Naive B cell (primary cell): Measurements from ENCODE around the gene C2CD4D. TPM values are rescaled to one million over a fixed set of nuclear protein-coding genes. Genes with fewer than 3 reads are reported as not detected.

Source experiments
- ATAC-seq, 2 donors: fragments of 150-1000 bp; cut with Tn5 transposase; 2 replicates each; pipeline ENCODE4 v1.10.0; 2021; ENCODE audit warnings: low read depth in 2 of 2, mild to moderate bottlenecking in 2 of 2, moderate library complexity in 2 of 2
- DNase-seq: peaks from one replicate; pipeline ENCODE4 v3.0.0; 2022
- H3K27ac Mint-ChIP-seq, 6 donors: one replicate each; pipeline ENCODE4 v1.8.0; 2020 to 2022; ENCODE audit warnings: mild to moderate bottlenecking in 6 of 6, mixed read lengths in 6 of 6, moderate library complexity in 5 of 6, inconsistent platforms in 2 of 6
- H3K27me3 Mint-ChIP-seq, 3 donors: one replicate each; pipeline ENCODE4 v1.8.0; 2021 to 2022; ENCODE audit warnings: mixed read lengths in 3 of 3, mild to moderate bottlenecking in 1 of 3
- H3K36me3 Mint-ChIP-seq, 2 donors: one replicate each; pipeline ENCODE4 v1.8.0; 2020 to 2022; ENCODE audit warnings: mixed read lengths in 2 of 2, inconsistent platforms in 1 of 2, mild to moderate bottlenecking in 1 of 2
- H3K4me1 Mint-ChIP-seq, 3 donors: one replicate each; pipeline ENCODE4 v1.8.0; 2020 to 2022; ENCODE audit warnings: mixed read lengths in 3 of 3, inconsistent platforms in 1 of 3, mild to moderate bottlenecking in 1 of 3, moderate library complexity in 1 of 3
- H3K4me3 Mint-ChIP-seq, 8 donors: one replicate each; pipeline ENCODE4 v1.8.0; 2020 to 2022; ENCODE audit warnings: mild to moderate bottlenecking in 8 of 8, mixed read lengths in 8 of 8, moderate library complexity in 8 of 8, inconsistent platforms in 2 of 8
- H3K9me3 Mint-ChIP-seq, 7 donors: one replicate each; pipeline ENCODE4 v1.8.0; 2020 to 2022; ENCODE audit warnings: mixed read lengths in 7 of 7, mild to moderate bottlenecking in 5 of 7, inconsistent platforms in 2 of 7, moderate library complexity in 1 of 7
- polyA plus RNA-seq, 6 donors: library from polyadenylated mRNA; unstranded; fragments of 300-500 nt; fragmentation: Illumina TruSeq; gene quantifications; one replicate each; pipeline ENCODE4 v1.2.3, GENCODE V29; 2021; ENCODE audit warnings: low read depth in 6 of 6

Gene C2CD4D
- polyA plus RNA-seq, 6 donors from 2014 or later: 0.16 to 0.27 (median 0.22) TPM; not detected in 3

DNA sequence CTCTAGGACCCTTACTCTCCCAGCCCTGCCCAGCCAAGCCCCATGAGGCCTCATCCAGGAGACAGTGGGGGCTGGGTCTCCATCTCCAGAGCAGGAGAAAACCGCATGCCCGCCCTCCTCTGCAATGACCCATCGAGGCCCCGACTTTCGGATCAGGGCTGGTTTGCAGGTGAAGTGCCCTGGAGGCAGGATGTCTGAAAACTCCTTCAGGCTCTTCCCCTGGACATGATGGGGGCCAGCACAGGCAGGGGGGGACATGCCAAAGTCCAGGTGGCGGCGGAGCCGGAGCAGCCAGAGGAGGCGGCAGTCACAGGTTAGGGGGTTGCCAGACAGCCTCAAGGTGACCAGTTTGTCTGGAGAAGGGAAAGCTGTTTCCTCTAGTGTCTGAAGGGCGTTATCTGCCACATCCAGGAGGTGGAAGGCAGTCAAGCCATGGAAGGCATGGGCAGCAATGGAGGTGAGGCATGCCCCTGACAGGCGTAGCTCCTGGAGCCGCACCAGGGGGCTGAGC, 38.3 kb downstream of the C2CD4D start:
- Mint-ChIP-seq H3K36me3 (peaks cover 0 to 4% of the 10 kb centered on the region in 2 donors), H3K9me3 (no peaks in the 10 kb centered on the region), H3K4me1 (peaks cover 15 to 19% (median 19%) of the 10 kb centered on the region in 3 donors), H3K27me3 (peaks cover 20 to 40% (median 35%) of the 10 kb centered on the region in 3 donors), H3K27ac (no peak overlapping the region), H3K4me3 (no peak overlapping the region)
- ATAC-seq (no peak), DNase-seq (no peak)

DNA sequence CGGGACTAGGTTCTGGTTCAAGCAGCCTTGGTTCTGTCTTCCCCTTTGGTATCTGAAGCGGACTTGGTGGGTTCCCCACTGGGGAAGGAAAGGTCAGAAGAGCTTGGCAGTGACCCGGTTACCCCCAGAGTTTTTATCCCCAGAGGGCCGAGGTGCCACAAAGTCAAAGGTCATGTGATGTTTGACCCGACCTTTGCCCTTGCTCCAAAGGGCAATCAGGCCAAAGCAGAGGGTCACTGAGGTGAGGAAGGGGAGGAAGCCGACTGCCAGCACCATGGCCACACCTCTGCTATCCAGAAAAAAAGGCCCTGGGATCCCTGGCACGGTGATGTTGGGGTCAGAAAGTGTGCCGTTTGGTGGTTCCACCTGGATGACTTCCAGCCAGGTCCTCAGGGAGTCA, 38.8 kb downstream of the C2CD4D start:
- H3K4me1 Mint-ChIP-seq: peaks cover 15 to 19% (median 19%) of the 10 kb centered on the region in 3 donors
- H3K36me3 Mint-ChIP-seq: peaks cover 0 to 4% of the 10 kb centered on the region in 2 donors
- H3K4me3 Mint-ChIP-seq: no peak overlapping the region
- DNase-seq (no peak), ATAC-seq (no peak)
- H3K27me3 Mint-ChIP-seq: peaks cover 20 to 40% (median 35%) of the 10 kb centered on the region in 3 donors
- no peak overlapping the region for H3K27ac Mint-ChIP-seq
- H3K9me3 Mint-ChIP-seq: no peaks in the 10 kb centered on the region

DNA sequence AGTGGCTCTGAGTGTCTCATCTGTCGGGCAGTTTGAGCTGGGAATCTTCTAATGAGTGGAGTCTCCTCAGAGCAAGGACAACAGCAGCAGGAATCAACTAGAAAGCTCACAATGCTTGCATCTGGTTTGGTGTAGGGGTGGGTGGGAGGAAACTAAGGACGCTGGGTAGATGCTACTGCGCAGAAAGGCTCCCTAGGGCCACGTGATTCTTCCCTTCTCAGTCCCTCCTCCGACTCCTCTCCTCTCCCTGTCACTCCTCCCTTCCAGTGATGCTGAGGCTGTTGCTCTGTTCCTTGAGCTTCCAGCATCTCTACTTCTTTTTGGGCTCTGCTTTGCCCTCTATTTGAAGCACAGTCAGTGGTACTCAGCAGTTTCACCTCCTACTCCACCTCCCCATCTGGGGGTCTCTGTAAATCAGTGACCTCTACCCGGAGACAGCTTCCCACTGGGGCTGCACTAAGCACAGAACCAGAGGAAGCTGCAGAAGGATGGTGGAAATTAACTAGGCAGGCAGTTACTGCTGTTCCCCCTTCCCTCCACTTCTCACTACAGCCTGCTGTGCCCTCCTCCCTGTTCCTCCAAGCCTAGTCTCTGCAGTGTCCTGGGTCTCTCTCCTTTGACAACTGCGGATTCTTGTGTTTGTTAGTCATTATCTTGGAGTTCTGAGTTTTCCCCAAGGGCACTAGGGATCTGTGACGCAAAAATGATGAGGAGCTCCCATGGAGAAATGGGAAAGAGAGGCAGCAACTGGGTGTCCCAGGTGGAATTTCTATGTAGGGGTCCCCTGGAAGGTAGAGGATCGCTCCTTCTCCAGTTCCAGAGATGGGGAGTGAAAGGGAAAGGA, 40.2 kb downstream of the C2CD4D start:
- Mint-ChIP-seq H3K36me3 (peaks cover 0 to 4% of the 10 kb centered on the region in 2 donors), H3K27ac (peak overlapping the region in 2 of 6 donors; percentile 62 to 87), H3K4me3 (no peak overlapping the region), H3K27me3 (peaks cover 20 to 40% (median 35%) of the 10 kb centered on the region in 3 donors), H3K4me1 (peaks cover 14 to 15% (median 14%) of the 10 kb centered on the region in 3 donors), H3K9me3 (no peaks in the 10 kb centered on the region)
- DNase-seq (no peak), ATAC-seq (no peak)

DNA sequence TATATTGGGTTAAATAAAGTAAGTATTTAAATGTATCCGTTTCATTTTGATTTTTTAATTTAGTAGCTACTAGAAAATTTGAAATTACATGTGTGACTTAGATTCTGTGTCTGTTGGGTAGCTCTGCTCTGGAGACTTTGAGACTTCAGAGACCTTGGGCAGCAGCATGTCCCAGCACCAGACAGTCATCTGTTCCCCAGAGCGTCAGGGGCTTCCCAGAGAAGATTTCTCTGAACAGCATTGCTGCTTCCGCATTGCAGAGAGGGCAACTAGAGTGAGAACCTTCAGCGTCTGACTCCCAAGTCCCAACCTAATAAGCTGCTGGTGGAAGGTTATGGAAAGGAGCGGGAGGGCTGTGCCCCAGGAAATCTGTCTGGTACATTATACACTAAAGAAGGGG, 41.0 kb downstream of the C2CD4D start:
- Mint-ChIP-seq H3K27ac (peak overlapping the region in 2 of 6 donors; percentile 62 to 84), H3K36me3 (peaks cover 0 to 4% of the 10 kb centered on the region in 2 donors), H3K4me1 (peaks cover 5 to 8% (median 7%) of the 10 kb centered on the region in 3 donors), H3K9me3 (no peaks in the 10 kb centered on the region), H3K4me3 (no peak overlapping the region), H3K27me3 (peaks cover 18 to 37% (median 29%) of the 10 kb centered on the region in 3 donors)
- no peak for DNase-seq
- ATAC-seq: no peak

DNA sequence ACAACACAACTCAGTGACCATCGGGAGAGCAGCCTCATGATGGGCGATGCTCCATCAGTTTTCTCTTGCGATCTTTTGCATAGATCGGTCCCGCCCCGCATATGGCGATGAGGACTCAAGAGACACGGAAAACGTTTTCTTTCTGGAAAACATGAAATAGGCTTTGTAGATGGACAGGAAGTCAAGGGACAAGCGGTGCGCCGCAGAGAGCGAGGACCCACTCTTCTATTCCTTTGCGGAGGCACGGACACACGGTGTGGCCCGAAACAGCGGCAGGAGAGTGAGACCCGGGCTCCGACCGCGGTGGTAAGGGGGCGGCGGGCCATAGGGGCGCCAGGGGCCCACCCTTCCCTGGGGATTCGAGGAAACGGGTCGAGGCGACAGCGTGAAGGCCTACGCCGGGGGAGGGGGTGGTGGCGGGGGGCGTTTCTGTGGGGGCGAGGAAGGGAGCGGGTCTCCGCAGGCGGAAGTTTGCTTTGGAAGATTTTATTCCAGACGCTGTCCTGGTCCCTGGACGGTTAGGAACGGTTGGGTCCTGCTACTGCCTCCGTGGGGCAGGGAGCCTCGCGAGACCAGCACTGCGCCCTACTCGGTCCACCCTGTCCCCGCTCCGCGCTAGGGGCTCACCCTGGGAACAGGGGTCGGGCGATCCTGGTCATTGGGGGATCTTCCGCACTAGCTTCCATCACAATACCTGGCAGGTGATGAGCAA, 48.5 kb downstream of the C2CD4D start:
- Mint-ChIP-seq H3K9me3 (no peaks in the 10 kb centered on the region), H3K4me3 (peak overlapping the region; percentile 92 to 99 (median 95)), H3K36me3 (peaks cover 0 to 6% of the 10 kb centered on the region in 2 donors), H3K27me3 (no peaks in the 10 kb centered on the region), H3K4me1 (peaks cover 11 to 21% (median 16%) of the 10 kb centered on the region in 3 donors), H3K27ac (peak overlapping the region; percentile 71 to 92 (median 85))
- DNase-seq (no peak), ATAC-seq (peak in 1 of 2 donors; percentile 0)

DNA sequence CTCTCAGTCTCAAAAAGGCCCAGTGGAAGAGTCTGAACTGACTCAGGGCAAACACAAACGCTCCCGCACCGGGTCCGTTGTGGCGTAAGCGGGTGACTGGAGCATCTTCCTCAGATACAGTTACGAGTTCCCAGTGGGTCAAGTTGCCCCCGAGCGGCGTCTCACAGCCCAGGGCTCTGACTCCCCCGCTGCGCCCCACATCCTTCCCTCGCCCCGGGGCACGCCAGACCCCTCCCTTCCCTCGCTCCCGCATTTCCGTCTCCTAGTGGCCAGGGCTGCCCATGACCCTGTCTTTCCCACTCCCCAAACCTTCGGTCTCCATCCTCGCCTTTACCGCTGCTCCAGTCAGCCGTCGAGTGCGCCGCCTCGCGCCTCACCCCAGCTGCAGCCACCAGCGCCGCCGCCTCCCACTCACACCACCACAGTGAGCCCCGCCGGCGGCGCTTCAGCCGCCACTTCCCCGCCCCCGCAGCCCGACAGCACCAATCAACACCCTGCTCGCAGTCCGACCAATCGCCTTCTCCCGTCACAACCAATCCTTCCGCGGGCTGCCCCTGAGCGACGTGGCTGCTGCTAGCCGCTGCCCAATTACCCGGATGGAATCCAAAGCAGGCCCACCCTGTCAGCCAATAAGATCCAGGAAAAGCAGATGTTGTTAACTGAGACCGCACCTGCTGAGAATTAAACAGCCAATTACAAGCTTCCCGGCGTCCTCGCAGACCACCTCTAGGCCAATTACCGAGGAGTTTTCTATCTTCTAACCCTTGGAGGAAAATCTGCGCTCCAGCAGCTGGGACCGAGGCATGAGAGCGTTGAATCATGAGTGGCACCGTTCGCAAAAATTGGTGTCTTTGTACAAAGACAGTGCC, 49.3 kb downstream of the C2CD4D start, which contains the start of gene TDRKH:
TSS of gene TDRKH (minus strand) at position 430 of the 869 bp plus-strand sequence. CDS start 7,478 bp downstream, outside the sequence.
- peaks cover 0 to 6% of the 10 kb centered on the region in 2 donors for H3K36me3 Mint-ChIP-seq
- H3K27ac Mint-ChIP-seq: peak within 1 kb of the TSS; percentile 71 to 92 (median 85)
- H3K9me3 Mint-ChIP-seq: no peaks in the 10 kb centered on the region
- peak; percentile 99 for DNase-seq
- peaks cover 11 to 21% (median 16%) of the 10 kb centered on the region in 3 donors for H3K4me1 Mint-ChIP-seq
- H3K4me3 Mint-ChIP-seq: peak within 1 kb of the TSS; percentile 92 to 99 (median 95)
- peak; percentile 92 to 93 for ATAC-seq
- H3K27me3 Mint-ChIP-seq: no peaks in the 10 kb centered on the region

Other genes with a start within 250 kb of the C2CD4D start
- gene SNX27, start 227.8 kb downstream of the C2CD4D start, polyA plus RNA-seq: 10 to 100 TPM in 5 of 6 donors, 1 to 10 TPM in 1; 4.2 to 17.2 (median 13.1) TPM
- gene CELF3, start 123.0 kb downstream of the C2CD4D start, polyA plus RNA-seq: not detected
- not detected for gene RIIAD1, start 118.3 kb downstream of the C2CD4D start, polyA plus RNA-seq
- gene MRPL9, start 76.3 kb downstream of the C2CD4D start, polyA plus RNA-seq: 100 to 1,000 TPM; 126 to 160 (median 142) TPM
- 1 to 10 TPM; 3.9 to 9.2 (median 6.9) TPM for gene TDRKH, start 49.3 kb downstream of the C2CD4D start, polyA plus RNA-seq
- gene LINGO4, start 34.4 kb downstream of the C2CD4D start, polyA plus RNA-seq: not detected
- under 1 TPM in 1 of 6 donors, not detected in 5; 0.08 TPM for gene RORC, start 8.0 kb downstream of the C2CD4D start, polyA plus RNA-seq
- not detected for gene THEM5, start 13.9 kb upstream of the C2CD4D start, polyA plus RNA-seq
- gene THEM4, start 69.7 kb upstream of the C2CD4D start, polyA plus RNA-seq: 10 to 100 TPM in 2 of 6 donors, 1 to 10 TPM in 4; 6.6 to 11.9 (median 8.1) TPM
- gene S100A10, start 154.0 kb upstream of the C2CD4D start, polyA plus RNA-seq: 100 to 1,000 TPM; 115 to 209 (median 180) TPM
- 10 to 100 TPM; 22.1 to 54.6 (median 27.8) TPM for gene S100A11, start 197.2 kb upstream of the C2CD4D start, polyA plus RNA-seq
- gene TCHHL1, start 249.2 kb upstream of the C2CD4D start, polyA plus RNA-seq: not detected